MM.1S (cell line): ENCODE results near the gene DKK3.

Experiments
- DNase-seq: peaks from one replicate; pipeline ENCODE4 v3.0.0-alpha.2; 2015
- H2AFZ ChIP-seq: fragments of 300-600 bp; sonication (generic); 2 replicates; pipeline ENCODE4 v1.6.0; 2016; ENCODE audit warnings: antibody characterized with exemption, low read length
- H3F3A ChIP-seq: fragments of 300-600 bp; sonication (generic); 2 replicates; pipeline ENCODE4 v1.6.1; 2016; ENCODE audit warnings: mild to moderate bottlenecking, antibody characterized with exemption, low read length, moderate library complexity, mixed read lengths; ENCODE audit not compliant: insufficient read depth
- H3K27ac ChIP-seq: fragments of 300-600 bp; sonication (generic); 2 replicates; pipeline ENCODE4 v1.5.1; 2016; ENCODE audit warnings: mild to moderate bottlenecking, low read length
- H3K27me3 ChIP-seq: fragments of 300-600 bp; sonication (generic); replicated peaks from 2 replicates; pipeline ENCODE4 v1.6.0; 2016; ENCODE audit warnings: low read length; ENCODE audit not compliant: insufficient read depth
- H3K36me3 ChIP-seq: fragments of 300-600 bp; sonication (generic); replicated peaks from 2 replicates; pipeline ENCODE4 v1.6.1; 2016; ENCODE audit warnings: mild to moderate bottlenecking, low read length, mixed read lengths; ENCODE audit not compliant: insufficient read depth
- H3K4me1 ChIP-seq: fragments of 300-600 bp; sonication (generic); 2 replicates; pipeline ENCODE4 v1.6.1; 2016; ENCODE audit warnings: low read length, mixed read lengths
- H3K4me2 ChIP-seq: fragments of 300-600 bp; sonication (generic); 2 replicates; pipeline ENCODE4 v1.6.0; 2016; ENCODE audit warnings: low read depth, low read length
- H3K4me3 ChIP-seq: fragments of 300-600 bp; sonication (generic); 2 replicates; pipeline ENCODE4 v1.5.1; 2016; ENCODE audit warnings: low read length, mixed read lengths
- H3K79me2 ChIP-seq: fragments of 300-600 bp; sonication (generic); 2 replicates; pipeline ENCODE4 v1.6.1; 2016; ENCODE audit warnings: mixed run types, low read length, mixed read lengths
- H3K9ac ChIP-seq: fragments of 300-600 bp; sonication (generic); 2 replicates; pipeline ENCODE4 v1.6.1; 2016; ENCODE audit warnings: low read length, mixed read lengths
- H3K9me2 ChIP-seq: fragments of 300-600 bp; sonication (generic); replicated peaks from 2 replicates; pipeline ENCODE4 v1.6.1; 2016; ENCODE audit warnings: mild to moderate bottlenecking, low read length, mixed read lengths; ENCODE audit not compliant: insufficient read depth
- H3K9me3 ChIP-seq: fragments of 300-600 bp; sonication (generic); replicated peaks from 2 replicates; pipeline ENCODE4 v1.6.1; 2016; ENCODE audit warnings: mild to moderate bottlenecking, low read length, mixed read lengths; ENCODE audit not compliant: insufficient read depth
- H4K20me1 ChIP-seq: fragments of 300-600 bp; sonication (generic); 2 replicates; pipeline ENCODE4 v1.6.1; 2016; ENCODE audit warnings: mild to moderate bottlenecking, low read length, moderate library complexity, mixed read lengths; ENCODE audit not compliant: insufficient read depth
- EZH2 ChIP-seq: fragments of 300-600 bp; sonication (generic); optimal IDR thresholded peaks from 2 replicates; pipeline ENCODE3; 2017; ENCODE audit warnings: low read depth, mild to moderate bottlenecking, antibody characterized with exemption, low read length, mixed read lengths
- EZH2phosphoT487 ChIP-seq: fragments of 300-600 bp; sonication (generic); IDR thresholded peaks from 2 replicates; pipeline ENCODE4 v1.6.1; 2018; ENCODE audit warnings: antibody characterized with exemption, low read length
- TF ChIP-seq, protein P1 (sequence below): fragments of 300-600 bp; sonication (generic); IDR thresholded peaks from 2 replicates; pipeline ENCODE4 v1.5.1; 2016; ENCODE audit warnings: antibody characterized with exemption, low read length, mixed read lengths

DKK3 gene

DNA sequence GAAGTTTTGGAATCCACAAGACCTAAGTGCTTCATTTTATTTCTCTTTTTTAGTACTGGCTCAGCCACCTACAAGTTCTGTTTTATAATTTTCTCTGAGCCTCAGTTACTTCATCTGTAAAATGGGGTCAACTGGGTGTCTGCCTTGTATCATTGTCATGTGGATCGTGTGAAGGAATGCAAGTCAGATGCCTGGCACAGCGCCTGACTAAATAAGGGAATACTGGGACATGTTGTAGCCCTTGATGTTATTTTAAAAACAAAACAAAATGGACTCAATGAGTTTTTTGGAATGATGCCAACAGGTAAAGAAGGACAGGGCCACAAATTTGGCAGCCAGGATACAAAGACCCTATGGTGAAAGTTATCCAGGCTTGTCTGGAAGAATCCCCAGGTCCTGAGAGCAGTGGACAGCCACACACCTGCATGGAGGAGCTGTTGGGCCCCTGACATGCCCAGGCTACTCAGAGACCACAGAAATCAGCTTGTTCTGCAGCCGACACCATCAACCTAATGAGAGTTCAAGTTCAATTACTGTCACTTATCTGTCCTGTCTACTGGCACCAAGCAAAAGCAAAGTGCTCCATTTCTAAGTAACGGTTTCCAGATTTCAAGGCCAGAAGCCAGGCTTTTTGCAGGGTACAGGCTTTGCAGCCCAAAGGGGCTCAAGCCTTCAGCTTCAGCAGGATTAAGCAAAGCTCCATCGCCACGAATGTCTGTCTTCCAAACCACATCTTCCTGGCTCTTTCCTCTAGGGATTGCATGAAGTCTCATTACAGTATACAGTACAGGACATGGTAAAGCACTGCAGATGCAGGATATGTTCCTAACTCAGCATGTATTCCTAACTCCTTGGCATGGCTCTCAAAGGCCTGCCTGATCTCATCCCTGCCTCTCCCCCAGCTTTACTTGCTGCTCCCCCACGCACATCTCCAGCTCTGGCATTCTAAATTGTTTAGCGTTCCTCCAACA, 18.4 kb downstream of the DKK3 start:
- no peak overlapping the region for H3K4me3 ChIP-seq
- no peak overlapping the region for H3K9ac ChIP-seq
- no peaks in the 10 kb centered on the region for H3K4me1 ChIP-seq
- no peaks in the 10 kb centered on the region for H3K9me3 ChIP-seq
- no peak for DNase-seq
- H3K36me3 ChIP-seq, result no peaks in the 10 kb centered on the region
- H3K27me3 ChIP-seq, result no peaks in the 10 kb centered on the region
- no peaks in the 10 kb centered on the region for H3F3A ChIP-seq
- no peaks in the 10 kb centered on the region for H3K79me2 ChIP-seq
- TF ChIP-seq, protein P1, sequence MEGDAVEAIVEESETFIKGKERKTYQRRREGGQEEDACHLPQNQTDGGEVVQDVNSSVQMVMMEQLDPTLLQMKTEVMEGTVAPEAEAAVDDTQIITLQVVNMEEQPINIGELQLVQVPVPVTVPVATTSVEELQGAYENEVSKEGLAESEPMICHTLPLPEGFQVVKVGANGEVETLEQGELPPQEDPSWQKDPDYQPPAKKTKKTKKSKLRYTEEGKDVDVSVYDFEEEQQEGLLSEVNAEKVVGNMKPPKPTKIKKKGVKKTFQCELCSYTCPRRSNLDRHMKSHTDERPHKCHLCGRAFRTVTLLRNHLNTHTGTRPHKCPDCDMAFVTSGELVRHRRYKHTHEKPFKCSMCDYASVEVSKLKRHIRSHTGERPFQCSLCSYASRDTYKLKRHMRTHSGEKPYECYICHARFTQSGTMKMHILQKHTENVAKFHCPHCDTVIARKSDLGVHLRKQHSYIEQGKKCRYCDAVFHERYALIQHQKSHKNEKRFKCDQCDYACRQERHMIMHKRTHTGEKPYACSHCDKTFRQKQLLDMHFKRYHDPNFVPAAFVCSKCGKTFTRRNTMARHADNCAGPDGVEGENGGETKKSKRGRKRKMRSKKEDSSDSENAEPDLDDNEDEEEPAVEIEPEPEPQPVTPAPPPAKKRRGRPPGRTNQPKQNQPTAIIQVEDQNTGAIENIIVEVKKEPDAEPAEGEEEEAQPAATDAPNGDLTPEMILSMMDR, result no peak
- TF ChIP-seq EZH2, result no peak
- no peak for TF ChIP-seq EZH2phosphoT487
- H3K4me2 ChIP-seq, result no peak overlapping the region
- no peak overlapping the region for H3K27ac ChIP-seq
- no peaks in the 10 kb centered on the region for H3K9me2 ChIP-seq
- H2AFZ ChIP-seq, result no peak overlapping the region
- H4K20me1 ChIP-seq, result no peaks in the 10 kb centered on the region

DNA sequence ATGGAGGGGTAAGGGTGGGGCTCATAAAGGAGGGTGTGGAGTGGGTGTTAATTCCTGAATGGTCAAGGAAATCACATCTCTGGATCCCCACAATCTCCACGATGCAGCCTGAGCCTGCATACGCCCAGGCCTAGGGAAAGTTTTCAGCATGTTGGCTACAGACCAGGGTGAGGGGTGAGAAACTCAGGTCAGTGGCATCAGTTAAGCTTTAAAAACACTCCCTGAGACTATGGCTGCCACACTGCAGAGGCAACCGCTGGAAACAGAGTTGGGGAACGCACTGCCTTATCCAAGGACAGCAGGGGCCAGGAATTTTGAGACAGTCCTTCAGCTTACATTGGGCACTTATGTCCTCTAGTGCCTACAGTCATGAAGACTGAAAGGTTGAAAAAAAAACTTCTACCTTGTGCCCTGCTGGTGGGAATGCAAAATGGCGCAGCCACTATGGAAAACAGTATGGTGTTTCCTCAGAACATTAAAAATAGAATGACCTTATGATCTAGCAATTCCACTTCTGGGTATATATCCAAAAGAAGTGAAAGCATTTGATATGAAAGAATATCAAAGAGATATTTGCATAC, 19.7 kb downstream of the DKK3 start:
- Histone ChIP-seq H3K4me2 (no peak overlapping the region), H4K20me1 (no peaks in the 10 kb centered on the region), H3F3A (no peaks in the 10 kb centered on the region), H3K9me3 (no peaks in the 10 kb centered on the region), H3K9ac (no peak overlapping the region), H3K4me1 (no peaks in the 10 kb centered on the region), H2AFZ (no peak overlapping the region), H3K36me3 (no peaks in the 10 kb centered on the region), H3K27ac (no peak overlapping the region), H3K4me3 (no peak overlapping the region), H3K79me2 (no peaks in the 10 kb centered on the region), H3K9me2 (no peaks in the 10 kb centered on the region), H3K27me3 (no peaks in the 10 kb centered on the region)
- no peak for DNase-seq
- no peak for TF ChIP-seq EZH2phosphoT487
- no peak for TF ChIP-seq EZH2
- TF ChIP-seq, protein P1, result no peak

DNA sequence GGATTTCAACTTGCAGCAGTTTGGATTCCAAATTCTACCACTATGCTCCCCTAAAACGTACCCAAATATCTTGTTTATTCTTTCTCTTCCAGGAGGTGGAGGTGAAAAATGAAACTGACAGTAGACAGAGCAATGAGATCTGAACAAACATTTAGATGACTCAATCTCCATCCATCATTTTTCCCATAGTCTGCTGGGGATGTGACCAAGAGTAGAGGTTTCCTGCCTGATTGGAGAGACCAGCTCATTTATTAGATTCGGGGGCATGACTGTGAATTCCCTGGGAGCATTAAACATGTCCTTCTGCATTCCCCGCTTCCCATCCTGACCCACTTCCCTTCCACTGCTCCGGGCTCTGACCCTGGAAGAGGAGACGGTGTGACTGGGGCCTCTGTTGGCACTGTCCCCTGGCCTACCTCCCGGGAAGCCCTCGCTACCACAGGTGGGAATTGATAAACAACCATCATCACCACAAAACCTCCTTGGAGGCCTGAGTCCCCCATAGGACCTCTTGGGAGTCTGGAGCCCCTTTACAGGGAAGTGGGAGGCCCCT, 20.3 kb downstream of the DKK3 start:
- no peak for DNase-seq
- Histone ChIP-seq H3K9ac (no peak overlapping the region), H3K27ac (no peak overlapping the region), H3K9me3 (no peaks in the 10 kb centered on the region), H3F3A (no peaks in the 10 kb centered on the region), H3K27me3 (no peaks in the 10 kb centered on the region), H3K79me2 (no peaks in the 10 kb centered on the region), H3K4me3 (no peak overlapping the region), H4K20me1 (no peaks in the 10 kb centered on the region), H3K9me2 (no peaks in the 10 kb centered on the region), H3K4me1 (no peaks in the 10 kb centered on the region), H3K4me2 (no peak overlapping the region), H3K36me3 (no peaks in the 10 kb centered on the region), H2AFZ (no peak overlapping the region)
- TF ChIP-seq, protein P1, result no peak
- TF ChIP-seq EZH2phosphoT487 (no peak), EZH2 (no peak)
